Right renal pelvis (tissue), 4 donors: ENCODE data around the gene CCL26. TPM values are rescaled to one million over a fixed set of nuclear protein-coding genes. Genes with fewer than 3 reads are reported as not detected.
"Not testable (repeated sequence)": the region's sequence is repeated elsewhere in the genome, so short reads cannot be mapped to it uniquely, and the experiment has no call there.

Source experiments
- DNase-seq, 4 donors: peaks; one replicate each; pipeline ENCODE4 v3.0.0-alpha.2; 2013; ENCODE audit warnings: low read depth in 4 of 4, low spot score in 3 of 4, missing footprints in 1 of 4
- polyA plus RNA-seq, 4 donors: library from polyadenylated mRNA; unstranded; fragments of 120-200 nt; gene quantifications; one replicate each; pipeline ENCODE4 v1.2.1, GENCODE V29; 2013; ENCODE audit not compliant: insufficient read length in 4 of 4

Gene CCL26
- polyA plus RNA-seq, 4 donors, result 0.17 TPM; not detected in 3

GRCh38 chr7:75793676-75794075 is 21.7 kb upstream of the CCL26 start:
- no peak for DNase-seq

GRCh38 chr7:75792567-75792966 is 20.6 kb upstream of the CCL26 start:
- not testable (repeated sequence) for DNase-seq

DNA sequence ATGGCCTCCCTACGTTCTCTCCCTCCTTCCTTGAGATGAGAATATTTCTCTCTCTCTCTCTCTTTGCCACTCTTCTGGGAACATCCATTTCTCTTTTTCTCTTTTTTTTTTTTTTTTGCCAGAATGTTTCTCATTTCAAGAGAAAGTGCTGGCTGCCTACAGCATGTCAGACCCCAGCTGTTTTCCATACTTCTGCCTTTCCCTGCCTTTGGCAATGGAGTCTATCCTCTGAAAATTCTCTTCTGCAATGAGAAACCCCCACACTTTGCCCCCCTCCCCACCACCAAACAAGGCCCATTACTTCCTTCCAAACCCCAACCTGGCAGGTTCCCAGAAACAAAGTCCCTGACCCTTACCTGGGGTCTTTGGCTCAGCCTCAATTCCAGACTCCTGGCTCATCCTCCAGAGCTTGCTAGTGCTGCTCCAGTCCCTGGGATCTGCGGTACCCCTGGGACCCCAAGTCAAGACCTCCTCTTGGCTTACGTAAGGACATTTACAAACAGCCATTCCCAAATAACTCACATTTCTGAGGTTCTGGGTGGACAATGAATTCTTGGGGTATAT is 17.4 kb upstream of the CCL26 start:
- DNase-seq, result no peak

GRCh38 chr7:75788154-75788847 is 16.3 kb upstream of the CCL26 start:
- DNase-seq, result not testable (repeated sequence)

DNA sequence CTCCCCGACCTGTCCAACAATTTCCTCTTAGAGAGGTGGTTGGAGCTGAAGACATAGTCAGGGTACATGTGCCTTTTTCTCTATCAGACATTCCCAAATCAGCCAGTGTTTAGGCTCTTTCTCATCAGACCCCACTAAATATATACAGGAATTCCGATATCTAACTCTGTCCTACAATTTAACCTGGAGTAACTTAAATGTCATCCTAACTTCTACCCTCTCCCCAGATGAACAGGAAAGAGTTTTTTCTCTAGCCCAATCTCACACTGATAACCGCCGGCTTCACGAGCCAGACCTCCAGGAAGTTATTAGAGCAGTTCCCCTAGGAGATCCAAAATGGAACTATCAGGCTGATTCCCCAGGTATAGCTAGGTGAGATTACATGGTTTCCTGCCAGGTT is 11.0 kb upstream of the CCL26 start:
- not testable (repeated sequence) for DNase-seq

- not testable (repeated sequence) for DNase-seq
Measured at GRCh38 chr7:75780647-75781273, 8.7 kb upstream of the CCL26 start.

- DNase-seq, result not testable (repeated sequence)
Measured at GRCh38 chr7:75779516-75779915, 7.5 kb upstream of the CCL26 start.

DNA sequence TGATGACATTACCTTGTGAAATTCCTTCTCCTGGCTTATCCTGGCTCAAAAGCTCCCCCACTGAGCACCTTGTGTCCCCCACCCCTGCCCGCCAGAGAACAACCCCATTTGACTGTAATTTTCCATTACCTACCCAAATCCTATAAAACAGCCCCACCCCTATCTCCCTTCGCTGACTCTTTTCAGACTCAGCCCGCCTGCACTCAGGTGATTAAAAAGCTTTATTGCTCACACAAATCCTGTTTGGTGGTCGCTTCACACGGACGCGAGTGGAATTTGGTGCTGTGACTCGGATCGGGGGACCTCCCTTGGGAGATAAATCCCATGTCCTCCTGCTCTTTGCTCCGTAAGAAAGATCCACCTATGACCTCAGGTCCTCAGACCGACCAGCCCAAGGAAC is 7.0 kb upstream of the CCL26 start:
- not testable (repeated sequence) for DNase-seq

DNA sequence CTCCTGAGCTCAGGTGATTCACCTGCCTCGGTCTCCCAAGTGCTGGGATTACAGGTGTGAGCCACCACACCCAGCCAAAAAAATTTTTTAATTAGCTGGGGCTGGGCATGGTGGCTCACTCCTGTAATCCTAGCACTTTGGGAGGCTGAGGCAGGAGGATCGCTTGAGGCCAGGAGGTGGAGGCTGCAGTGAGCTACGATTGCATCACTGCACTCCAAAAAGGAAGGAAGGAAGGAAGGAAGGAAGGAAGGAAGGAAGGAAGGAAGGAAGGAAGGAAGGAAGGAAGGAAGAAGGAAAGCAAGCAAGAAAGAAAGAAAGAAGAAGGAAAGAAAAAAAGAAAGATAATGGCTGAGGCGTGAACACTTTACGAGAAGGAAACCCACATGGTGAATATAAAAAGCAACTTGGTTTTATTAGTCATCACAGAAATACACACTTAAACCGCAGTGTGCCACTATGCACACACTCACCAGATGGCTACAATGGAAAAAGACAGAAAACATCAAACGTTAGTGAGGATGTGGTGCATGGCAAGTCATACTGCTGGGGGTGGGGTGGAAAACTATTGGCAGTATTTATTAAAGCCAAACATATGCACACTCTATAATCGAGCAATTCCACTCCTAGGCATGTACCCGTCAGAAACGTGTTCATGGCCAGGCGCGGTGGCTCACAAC is 4.4 kb upstream of the CCL26 start:
- DNase-seq, result no peak

DNA sequence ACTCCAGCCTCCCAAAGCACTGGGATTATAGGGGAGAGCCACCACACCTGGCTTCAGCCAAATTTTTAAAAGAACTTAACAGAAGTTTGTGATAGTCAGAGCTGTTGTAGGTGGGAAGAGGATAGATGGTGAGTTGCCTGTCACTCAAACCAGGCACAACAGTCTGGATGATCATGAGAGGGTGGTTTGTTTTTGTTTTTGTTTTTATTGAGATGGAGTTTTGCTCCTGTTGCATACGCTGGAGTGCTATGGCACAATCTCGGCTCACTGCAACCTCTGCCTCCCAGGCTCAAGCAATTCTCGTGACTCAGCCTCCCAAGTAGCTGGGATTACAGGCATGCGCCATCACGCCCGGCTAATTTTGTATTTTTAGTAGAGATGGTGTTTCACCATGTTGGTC is 1.9 kb upstream of the CCL26 start:
- not testable (repeated sequence) for DNase-seq

DNA sequence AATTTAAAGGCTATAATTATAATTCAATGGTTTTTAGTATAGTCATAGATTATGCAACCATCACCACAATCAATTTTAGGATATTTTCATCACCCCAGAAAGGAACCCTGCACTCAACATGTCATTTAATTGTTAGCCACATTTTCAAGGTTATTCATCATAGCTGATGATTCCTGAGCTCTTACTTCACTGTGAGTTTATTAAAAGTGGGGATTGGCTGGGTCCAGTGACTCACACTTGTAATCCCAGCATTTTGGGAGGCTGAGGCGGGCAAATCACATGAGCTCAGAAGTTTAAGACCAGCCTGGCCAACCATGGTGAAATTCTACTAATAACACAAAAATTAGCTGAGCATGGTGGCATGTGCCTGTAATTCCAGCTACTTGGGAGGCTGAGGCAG is 787 bp downstream of the CCL26 start:
- no peak for DNase-seq

- peak in 1 of 4 donors; percentile 30 for DNase-seq
Measured at GRCh38 chr7:75762350-75762917, 9.6 kb downstream of the CCL26 start.

- DNase-seq, result not testable (repeated sequence)
Measured at GRCh38 chr7:75761801-75762200, 10.2 kb downstream of the CCL26 start.

- DNase-seq, result no peak
Measured at GRCh38 chr7:75758491-75758890, 13.5 kb downstream of the CCL26 start.

- DNase-seq, result no peak
Measured at GRCh38 chr7:75757860-75758259, 14.2 kb downstream of the CCL26 start.

DNA sequence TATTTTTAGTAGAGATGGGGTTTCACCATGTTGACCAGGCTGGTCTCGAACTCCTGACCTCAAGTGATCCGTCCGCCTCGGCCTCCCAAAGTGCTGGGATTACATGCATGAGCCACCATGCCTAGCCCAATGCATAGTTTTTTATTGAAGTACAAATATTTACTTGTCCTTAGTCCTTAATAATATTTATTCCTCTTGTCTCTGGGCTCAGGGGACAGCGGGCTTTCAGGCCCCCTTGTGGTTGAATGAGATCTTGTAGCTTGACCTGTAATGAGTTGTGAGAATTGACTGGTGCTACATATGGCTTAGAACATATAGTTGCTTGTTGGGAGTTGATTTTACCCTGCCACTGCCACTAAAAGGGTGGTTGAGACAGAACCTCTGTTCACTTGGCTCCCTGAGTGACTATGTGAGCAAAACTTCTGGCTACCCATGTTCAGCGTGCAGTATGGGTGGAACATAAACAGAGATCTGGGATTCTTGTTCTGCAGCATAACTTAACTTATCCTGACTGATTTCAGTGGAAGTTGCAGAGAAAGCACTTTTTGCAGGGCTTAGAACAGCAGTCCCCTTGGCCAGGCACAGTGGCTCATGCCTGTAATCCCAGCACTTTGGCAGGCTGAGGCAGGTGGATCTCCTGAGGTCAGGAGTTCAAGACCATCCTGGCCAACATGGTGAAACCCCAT is 14.9 kb downstream of the CCL26 start:
- no peak for DNase-seq

DNA sequence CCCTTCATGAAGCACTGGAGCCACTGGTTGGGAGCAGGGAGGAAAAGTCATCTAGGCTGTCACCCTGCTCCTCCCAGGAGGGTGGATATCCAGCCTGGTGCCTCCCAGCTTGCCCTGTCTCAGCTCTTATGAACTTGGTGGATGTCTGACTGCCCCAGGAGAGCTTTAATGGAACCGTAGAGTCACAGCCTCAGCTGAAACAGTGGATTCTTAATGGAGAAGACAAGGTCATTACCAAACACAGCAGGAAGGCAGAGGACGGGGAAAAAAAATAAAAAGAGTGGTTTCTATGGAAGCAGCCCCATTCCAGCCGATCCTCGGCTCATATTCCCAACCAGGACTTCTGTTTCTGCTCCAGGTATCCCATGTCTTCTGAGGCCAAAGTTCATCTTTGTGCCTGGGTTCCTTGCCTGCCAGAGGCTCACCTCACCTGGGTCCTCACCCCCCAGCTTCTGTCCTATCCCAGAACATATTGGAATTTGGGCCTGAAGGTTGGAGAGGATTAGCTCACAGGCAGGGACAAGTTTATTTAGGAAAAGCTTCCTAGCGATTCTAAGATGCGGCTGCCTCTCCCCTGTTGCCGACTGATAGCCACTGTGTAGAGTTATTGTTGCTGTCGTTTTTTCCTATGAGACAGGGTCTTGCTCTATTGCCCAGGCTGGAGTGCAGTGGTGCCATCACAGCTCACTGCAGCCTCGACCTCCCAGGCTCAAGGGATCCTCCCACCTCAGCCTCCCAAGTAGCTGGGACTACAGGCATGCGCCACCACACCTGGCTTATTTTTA is 15.6 kb downstream of the CCL26 start:
- DNase-seq, result no peak

- DNase-seq, result no peak
Measured at GRCh38 chr7:75743455-75743859, 28.6 kb downstream of the CCL26 start.

DNA sequence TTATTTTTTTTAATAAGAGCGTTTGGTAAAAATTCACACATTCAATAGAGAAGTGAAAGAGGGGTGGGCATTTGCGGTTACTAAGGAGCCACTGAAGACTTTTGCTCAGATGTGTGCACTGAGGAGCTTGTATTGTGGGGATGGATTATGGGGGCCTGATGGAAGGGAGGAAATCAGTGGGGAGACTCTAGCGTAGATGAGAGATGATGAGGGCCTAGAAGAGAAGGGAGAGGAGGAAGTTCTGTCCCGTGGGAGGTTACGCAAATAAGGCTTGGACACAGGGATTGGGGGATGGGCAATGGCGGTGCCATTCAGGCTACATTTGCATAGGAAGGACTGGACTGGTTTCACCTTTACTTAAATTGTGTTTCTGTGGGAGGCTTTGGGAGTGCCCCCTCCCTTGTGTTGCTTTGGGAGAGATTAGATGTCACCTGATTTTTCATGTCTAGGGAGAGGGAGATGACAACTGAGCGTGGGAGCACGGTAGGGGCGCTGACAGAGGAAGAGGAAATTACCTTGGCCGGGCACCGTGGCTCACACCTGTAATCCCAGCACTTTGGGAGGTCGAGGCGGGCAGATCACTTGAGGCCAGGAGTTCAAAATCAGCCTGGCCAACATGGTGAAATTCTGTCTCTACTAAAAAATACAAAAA is 31.0 kb downstream of the CCL26 start:
- DNase-seq, result no peak
